Renal pelvis (tissue), 4 donors: ENCODE measurements around the gene PRDX3. TPM values are rescaled to one million over a fixed set of nuclear protein-coding genes. Genes with fewer than 3 reads are reported as not detected.
"Not testable (repeated sequence)": the region's sequence is repeated elsewhere in the genome, so short reads cannot be mapped to it uniquely, and the experiment has no call there.

ENCODE experiments used
- DNase-seq: peaks from one replicate; pipeline ENCODE4 v3.0.0-alpha.2; 2013
- polyA plus RNA-seq, 3 donors: library from polyadenylated mRNA; unstranded; fragments of 120-200 nt; gene quantifications; one replicate each; pipeline ENCODE4 v1.2.1, GENCODE V29; 2013; ENCODE audit not compliant: insufficient read length in 3 of 3

The PRDX3 gene
- polyA plus RNA-seq, 3 donors: 257 to 264 (median 261) TPM

GRCh38 chr10:119174109-119174508 is 4.5 kb downstream of the PRDX3 start:
- no peak for DNase-seq

GRCh38 chr10:119167041-119167440 is 11.6 kb downstream of the PRDX3 start:
- no peak for DNase-seq

- no peak for DNase-seq
These were observed 12.0 kb downstream of the PRDX3 start for GRCh38 chr10:119166564-119166963.

GRCh38 chr10:119166118-119166500 is 12.5 kb downstream of the PRDX3 start:
- no peak for DNase-seq

GRCh38 chr10:119165171-119166117 is 13.2 kb downstream of the PRDX3 start, which contains the start of gene SFXN4:
TSS of gene SFXN4 (minus strand) at chr10:119165714. CDS start at chr10:119165647, 67 bp downstream.
- DNase-seq: peak; percentile 60

GRCh38 chr10:119162452-119163092 is 16.0 kb downstream of the PRDX3 start:
- no peak for DNase-seq

- peak; percentile 57 for DNase-seq
These were observed 16.7 kb downstream of the PRDX3 start for GRCh38 chr10:119161680-119162451.

GRCh38 chr10:119159332-119159731 is 19.3 kb downstream of the PRDX3 start:
- no peak for DNase-seq

GRCh38 chr10:119153661-119154060 is 25.0 kb downstream of the PRDX3 start:
- no peak for DNase-seq

GRCh38 chr10:119153041-119153440 is 25.6 kb downstream of the PRDX3 start:
- DNase-seq: no peak

- DNase-seq: not testable (repeated sequence)
These were observed 27.0 kb downstream of the PRDX3 start for GRCh38 chr10:119151601-119152000.

- DNase-seq: no peak
These were observed 28.9 kb downstream of the PRDX3 start for GRCh38 chr10:119149729-119150128.

- DNase-seq: no peak
These were observed 29.5 kb downstream of the PRDX3 start for GRCh38 chr10:119149157-119149556.

GRCh38 chr10:119143657-119144056 is 35.0 kb downstream of the PRDX3 start:
- no peak for DNase-seq

- DNase-seq: no peak
These were observed 37.9 kb downstream of the PRDX3 start for GRCh38 chr10:119140603-119141245.

- DNase-seq: peak; percentile 16
These were observed 39.0 kb downstream of the PRDX3 start for GRCh38 chr10:119139464-119140067.

GRCh38 chr10:119138346-119139306 is 40.0 kb downstream of the PRDX3 start:
- DNase-seq: no peak

GRCh38 chr10:119137878-119138277 is 40.7 kb downstream of the PRDX3 start:
- DNase-seq: not testable (repeated sequence)

- DNase-seq: no peak
These were observed 42.5 kb downstream of the PRDX3 start for GRCh38 chr10:119136084-119136483.

- no peak for DNase-seq
These were observed 43.1 kb downstream of the PRDX3 start for GRCh38 chr10:119135513-119135881.
